HepG2 (cell line): ENCODE measurements around the gene SPAG4. TPM values are rescaled to one million over a fixed set of nuclear protein-coding genes. Genes with fewer than 3 reads are reported as not detected.

Experiments used
- ATAC-seq: fragments of 200-7000 bp; cut with Tn5 transposase; 3 replicates; pipeline ENCODE4 v1.9.1; 2020; ENCODE audit warnings: mild to moderate bottlenecking, moderate library complexity
- BruUV-seq: library from RNA; stranded (reverse); fragments of 400-500 nt; replicated peaks from 2 replicates; lab custom pipeline; 2021; lab: Mats Ljungman, UMichigan
- CTCF ChIA-PET: fragments of 300-600 bp; formaldehyde crosslinking; extraction: SDS; loops from one replicate; lab custom pipeline; 2021; ENCODE audit warnings: low total read pairs, inconsistent platforms, low intra/inter-chr PET ratio; lab: Yijun Ruan, JAX
- POLR2A ChIA-PET: fragments of 350-600 bp; sonication (Branson Sonifier 250); formaldehyde crosslinking; loops from one replicate; lab custom pipeline; 2020; ENCODE audit warnings: antibody characterized with exemption, inconsistent platforms; lab: Yijun Ruan, JAX
- DNase-seq: peaks from one replicate; pipeline ENCODE4 v3.0.0-alpha.2; 2015; ENCODE audit warnings: low spot score
- FAIRE-seq: peaks from 3 replicates; lab custom pipeline; 2011; peaks lifted over from hg19 to GRCh38; lab: Jason Lieb, UNC
- H2AFZ ChIP-seq: one replicate; pipeline ENCODE4 v1.6.1; 2011; ENCODE audit warnings: low read length, inconsistent platforms
- H3K27ac ChIP-seq: fragments of 300-600 bp; 3 replicates; pipeline ENCODE4 v1.8.0; 2011; ENCODE audit warnings: mixed run types, mild to moderate bottlenecking, mixed read lengths, low read length, inconsistent platforms; ENCODE audit not compliant: insufficient read depth; ENCODE audit errors: extremely low read length
- H3K27me3 ChIP-seq, 2 experiments: fragments of 200-600 bp in 1 of 2; 2 replicates in 1 of 2; 3 replicates in 1 of 2; pipeline versions ENCODE4 v1.6.0 to v1.8.0; 2011; ENCODE audit warnings: low read length in 2 of 2, mild to moderate bottlenecking in 2 of 2, moderate library complexity in 2 of 2, inconsistent platforms in 1 of 2; ENCODE audit not compliant: insufficient read depth in 2 of 2, control insufficient read depth in 1 of 2
- H3K36me3 ChIP-seq, 2 experiments: fragments of 200-600 bp in 1 of 2; replicated peaks in 1 of 2; 2 replicates in 1 of 2; 3 replicates in 1 of 2; pipeline versions ENCODE4 v1.5.1 to v1.8.0; 2011; ENCODE audit warnings: low read length in 2 of 2, inconsistent platforms in 1 of 2; ENCODE audit not compliant: insufficient read depth in 2 of 2, control insufficient read depth in 1 of 2
- H3K4me1 ChIP-seq: 2 replicates; pipeline ENCODE4 v1.5.1; 2012; ENCODE audit warnings: low read length, inconsistent platforms; ENCODE audit not compliant: insufficient read depth
- H3K4me2 ChIP-seq: 2 replicates; pipeline ENCODE4 v1.6.0; 2011; ENCODE audit warnings: low read depth, low read length, inconsistent platforms
- H3K4me3 ChIP-seq, 3 experiments: fragments of 200-600 bp in 1 of 3; sonication (generic), shearing (Covaris generic) in 1 of 3; replicated peaks in 1 of 3; 2 replicates each; pipeline ENCODE4 v1.5.1; 2011 to 2016; ENCODE audit warnings: low read length in 3 of 3, inconsistent platforms in 2 of 3, low read depth in 2 of 3, mild to moderate bottlenecking in 2 of 3, control low read depth in 1 of 3, mixed read lengths in 1 of 3; ENCODE audit not compliant: insufficient read depth in 1 of 3
- H3K79me2 ChIP-seq: one replicate; pipeline ENCODE4 v1.6.1; 2011; ENCODE audit warnings: low read length, inconsistent platforms; ENCODE audit not compliant: insufficient read depth
- H3K9ac ChIP-seq: 2 replicates; pipeline ENCODE4 v1.6.0; 2011; ENCODE audit warnings: mild to moderate bottlenecking, low read depth, low read length, inconsistent platforms; ENCODE audit not compliant: insufficient read depth
- H3K9me3 ChIP-seq: 2 replicates; pipeline ENCODE4 v1.5.1; 2012; ENCODE audit warnings: mild to moderate bottlenecking, low read length
- H4K20me1 ChIP-seq: 2 replicates; pipeline ENCODE4 v1.6.0; 2011; ENCODE audit warnings: inconsistent platforms, mild to moderate bottlenecking, low read length, moderate library complexity; ENCODE audit not compliant: insufficient read depth
- DR1 ChIP-seq: sonication (generic); formaldehyde crosslinking; IDR thresholded peaks from 2 replicates; pipeline ENCODE4 v1.8.0; 2021; ENCODE audit warnings: mild to moderate bottlenecking, missing genetic modification reagents, inconsistent platforms
- ELF3 ChIP-seq: IDR thresholded peaks from 2 replicates; pipeline ENCODE4 v1.6.1; 2016; ENCODE audit warnings: missing genetic modification reagents, missing compliant biosample characterization
- PLRG1 ChIP-seq: fragments of 450-650 bp; conservative IDR thresholded peaks from 2 replicates; pipeline ENCODE4 v1.6.1; 2016
- RXRB ChIP-seq: IDR thresholded peaks from 2 replicates; pipeline ENCODE4 v1.6.1; 2016; ENCODE audit warnings: borderline replicate concordance, missing genetic modification reagents, missing compliant biosample characterization
- SALL1 ChIP-seq: sonication (generic); formaldehyde crosslinking; IDR thresholded peaks from 2 replicates; pipeline ENCODE4 v1.8.0; 2022; ENCODE audit warnings: mild to moderate bottlenecking, missing genetic modification reagents
- SRSF9 ChIP-seq: fragments of 200-400 bp; formaldehyde crosslinking; IDR thresholded peaks from 2 replicates; pipeline ENCODE4 v1.6.1; 2018; ENCODE audit warnings: borderline replicate concordance, mild to moderate bottlenecking, low read depth, low read length; ENCODE audit not compliant: insufficient read depth, poor library complexity, severe bottlenecking
- ZNF160 ChIP-seq: sonication (generic); formaldehyde crosslinking; IDR thresholded peaks from 2 replicates; pipeline ENCODE4 v1.8.0; 2022; ENCODE audit warnings: mild to moderate bottlenecking, inconsistent platforms, missing genetic modification reagents
- ZNF296 ChIP-seq: sonication (generic); formaldehyde crosslinking; conservative IDR thresholded peaks from 2 replicates; pipeline ENCODE4 v1.5.0; 2020; ENCODE audit warnings: mild to moderate bottlenecking, missing genetic modification reagents
- ZNF329 ChIP-seq: sonication (generic); formaldehyde crosslinking; IDR thresholded peaks from 2 replicates; pipeline ENCODE4 v1.9.0; 2021; ENCODE audit warnings: low read depth, mild to moderate bottlenecking, missing genetic modification reagents
- ZNF775 ChIP-seq: sonication (generic); formaldehyde crosslinking; IDR thresholded peaks from 2 replicates; pipeline ENCODE4 v1.4.0; 2020; ENCODE audit warnings: missing genetic modification reagents, mild to moderate bottlenecking, moderate library complexity, borderline replicate concordance
- WGBS: methylation state at CpG from one replicate; pipeline ENCODE4 v1.1.6; 2017; ENCODE audit warnings: low lambda C conversion rate; 5-methylcytosine and 5-hydroxymethylcytosine counted together
- in situ Hi-C: cut with HindIII; loops from 2 replicates; pipeline ENCODE4 v1.10.0; 2017; ENCODE audit warnings: low pct_unique_long_range_greater_than_20kb; ENCODE audit not compliant: extremely low pct_ligation_motif_present
- intact Hi-C: fragments of 100-400 bp; cut with micrococcal nuclease; formaldehyde crosslinking; loops from one replicate; pipeline ENCODE4 v1.10.0; 2022; ENCODE audit not compliant: unreplicated experiment
- polyA plus RNA-seq, 8 experiments: library from polyadenylated mRNA; depleted of rRNA in 3 of 8; stranded (reverse) in 7 of 8; unstranded in 1 of 8; fragments of >200 nt; fragmentation: Illumina TruSeq in 4 of 8; extraction: Trizol in 4 of 8; gene quantifications; 2 replicates each; pipeline versions ENCODE4 v1.2.1 to v1.2.3, GENCODE V29; 2011 to 2016; ENCODE audit warnings: low read depth in 4 of 8, missing spikeins in 1 of 8, mixed read lengths in 1 of 8; ENCODE audit not compliant: insufficient read depth in 1 of 8
- total RNA-seq, 5 experiments: library from RNA; depleted of rRNA; stranded (reverse); fragments of >200 nt; fragmentation: Illumina TruSeq; extraction: Trizol; gene quantifications; 2 replicates each; pipeline ENCODE4 v1.2.3, GENCODE V29; 2016; ENCODE audit warnings: low read depth in 1 of 5
- TF ChIP-seq, protein P1 (sequence below): sonication (generic); formaldehyde crosslinking; IDR thresholded peaks from 2 replicates; pipeline ENCODE4 v1.5.1; 2020; ENCODE audit warnings: missing genetic modification reagents, mild to moderate bottlenecking, borderline replicate concordance
- TF ChIP-seq, protein P2 (sequence below): IDR thresholded peaks from 2 replicates; pipeline ENCODE4 v1.4.0; 2020; ENCODE audit warnings: mild to moderate bottlenecking, missing genetic modification reagents

SPAG4 gene
- total and polyA plus RNA-seq, 2 of the 13 experiments (the other 11 are each of a cell fraction or from before 2014, with no cell fraction given): 5.8 to 137 TPM

DNA sequence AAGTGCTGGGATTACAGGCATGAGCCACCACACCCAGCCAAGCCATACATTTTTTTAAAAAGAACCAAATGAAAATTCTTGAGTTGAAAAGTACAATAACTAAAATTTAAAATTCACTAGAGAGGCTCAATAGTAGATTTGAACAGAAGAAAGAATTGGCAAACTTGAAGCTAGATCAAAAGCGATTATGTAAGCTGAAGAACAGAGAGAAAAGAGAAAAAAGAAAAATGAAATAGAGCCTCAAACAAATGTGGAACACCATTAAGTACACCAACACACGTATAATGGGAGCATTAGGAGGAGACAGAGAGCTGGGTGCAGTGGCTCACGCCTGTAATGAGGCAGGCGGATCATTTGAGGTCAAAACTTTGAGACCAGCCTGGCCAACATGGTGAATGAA lies 42.8 kb upstream of the SPAG4 start:
- DNase-seq: no peak
- no TSS peak for BruUV-seq
- Histone ChIP-seq H3K4me1 (peaks cover 15% of the 10 kb centered on the region), H3K79me2 (no peaks in the 10 kb centered on the region), H3K9me3 (peaks cover 8% of the 10 kb centered on the region), H3K36me3 (no peaks in the 10 kb centered on the region), H4K20me1 (no peaks in the 10 kb centered on the region)
- TF ChIP-seq ZNF160 (CRISPR knock-in tag): peak; percentile 88
- no peak for TF ChIP-seq ZNF775 (CRISPR knock-in tag)
- TF ChIP-seq, all 625 proteins: peak for 1
- in situ Hi-C loops (no loop called here), intact Hi-C loops (no loop called here)
- CTCF ChIA-PET: no interaction called here
- no peak for ATAC-seq
- H3K4me2 ChIP-seq: no peak overlapping the region
- POLR2A ChIA-PET: no interaction called here
- no peak overlapping the region for H3K4me3 ChIP-seq
- H3K27ac ChIP-seq: no peak overlapping the region
- no peak overlapping the region for H3K9ac ChIP-seq
- no peak for FAIRE-seq
- WGBS: 57% methylated on average over 4 of the region's 4 CpGs
- no peak overlapping the region for H2AFZ ChIP-seq
- H3K27me3 ChIP-seq: no peaks in the 10 kb centered on the region

DNA sequence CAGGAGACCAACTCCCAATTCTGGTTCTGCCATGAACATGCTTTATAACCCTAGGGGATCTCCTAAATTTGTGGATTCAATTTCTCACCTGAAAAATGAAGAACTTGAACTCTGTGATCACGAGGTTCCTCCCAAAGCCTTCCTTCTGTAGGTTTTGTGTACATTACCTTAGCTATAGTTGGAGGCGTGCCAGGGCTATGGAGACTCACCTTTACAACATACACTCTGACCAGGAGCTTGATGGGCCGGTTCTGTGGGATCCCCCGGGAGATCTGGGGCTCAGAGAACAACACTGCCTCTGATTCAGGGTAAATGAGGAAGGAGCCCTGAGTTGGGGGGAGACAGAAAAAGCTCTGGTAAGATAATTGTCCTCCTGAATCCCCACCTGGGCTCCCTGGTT lies 39.7 kb upstream of the SPAG4 start:
- in situ Hi-C loops: no loop called here
- TF ChIP-seq SRSF9: no peak
- no peak for TF ChIP-seq PLRG1
- TF ChIP-seq ELF3 (CRISPR knock-in tag): peak; percentile 15; the same call in 1 of the 2 replicates
- no peak for TF ChIP-seq ZNF296 (CRISPR knock-in tag)
- TF ChIP-seq, protein P1, sequence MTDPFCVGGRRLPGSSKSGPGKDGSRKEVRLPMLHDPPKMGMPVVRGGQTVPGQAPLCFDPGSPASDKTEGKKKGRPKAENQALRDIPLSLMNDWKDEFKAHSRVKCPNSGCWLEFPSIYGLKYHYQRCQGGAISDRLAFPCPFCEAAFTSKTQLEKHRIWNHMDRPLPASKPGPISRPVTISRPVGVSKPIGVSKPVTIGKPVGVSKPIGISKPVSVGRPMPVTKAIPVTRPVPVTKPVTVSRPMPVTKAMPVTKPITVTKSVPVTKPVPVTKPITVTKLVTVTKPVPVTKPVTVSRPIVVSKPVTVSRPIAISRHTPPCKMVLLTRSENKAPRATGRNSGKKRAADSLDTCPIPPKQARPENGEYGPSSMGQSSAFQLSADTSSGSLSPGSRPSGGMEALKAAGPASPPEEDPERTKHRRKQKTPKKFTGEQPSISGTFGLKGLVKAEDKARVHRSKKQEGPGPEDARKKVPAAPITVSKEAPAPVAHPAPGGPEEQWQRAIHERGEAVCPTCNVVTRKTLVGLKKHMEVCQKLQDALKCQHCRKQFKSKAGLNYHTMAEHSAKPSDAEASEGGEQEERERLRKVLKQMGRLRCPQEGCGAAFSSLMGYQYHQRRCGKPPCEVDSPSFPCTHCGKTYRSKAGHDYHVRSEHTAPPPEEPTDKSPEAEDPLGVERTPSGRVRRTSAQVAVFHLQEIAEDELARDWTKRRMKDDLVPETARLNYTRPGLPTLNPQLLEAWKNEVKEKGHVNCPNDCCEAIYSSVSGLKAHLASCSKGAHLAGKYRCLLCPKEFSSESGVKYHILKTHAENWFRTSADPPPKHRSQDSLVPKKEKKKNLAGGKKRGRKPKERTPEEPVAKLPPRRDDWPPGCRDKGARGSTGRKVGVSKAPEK: no peak
- TF ChIP-seq, protein P2, sequence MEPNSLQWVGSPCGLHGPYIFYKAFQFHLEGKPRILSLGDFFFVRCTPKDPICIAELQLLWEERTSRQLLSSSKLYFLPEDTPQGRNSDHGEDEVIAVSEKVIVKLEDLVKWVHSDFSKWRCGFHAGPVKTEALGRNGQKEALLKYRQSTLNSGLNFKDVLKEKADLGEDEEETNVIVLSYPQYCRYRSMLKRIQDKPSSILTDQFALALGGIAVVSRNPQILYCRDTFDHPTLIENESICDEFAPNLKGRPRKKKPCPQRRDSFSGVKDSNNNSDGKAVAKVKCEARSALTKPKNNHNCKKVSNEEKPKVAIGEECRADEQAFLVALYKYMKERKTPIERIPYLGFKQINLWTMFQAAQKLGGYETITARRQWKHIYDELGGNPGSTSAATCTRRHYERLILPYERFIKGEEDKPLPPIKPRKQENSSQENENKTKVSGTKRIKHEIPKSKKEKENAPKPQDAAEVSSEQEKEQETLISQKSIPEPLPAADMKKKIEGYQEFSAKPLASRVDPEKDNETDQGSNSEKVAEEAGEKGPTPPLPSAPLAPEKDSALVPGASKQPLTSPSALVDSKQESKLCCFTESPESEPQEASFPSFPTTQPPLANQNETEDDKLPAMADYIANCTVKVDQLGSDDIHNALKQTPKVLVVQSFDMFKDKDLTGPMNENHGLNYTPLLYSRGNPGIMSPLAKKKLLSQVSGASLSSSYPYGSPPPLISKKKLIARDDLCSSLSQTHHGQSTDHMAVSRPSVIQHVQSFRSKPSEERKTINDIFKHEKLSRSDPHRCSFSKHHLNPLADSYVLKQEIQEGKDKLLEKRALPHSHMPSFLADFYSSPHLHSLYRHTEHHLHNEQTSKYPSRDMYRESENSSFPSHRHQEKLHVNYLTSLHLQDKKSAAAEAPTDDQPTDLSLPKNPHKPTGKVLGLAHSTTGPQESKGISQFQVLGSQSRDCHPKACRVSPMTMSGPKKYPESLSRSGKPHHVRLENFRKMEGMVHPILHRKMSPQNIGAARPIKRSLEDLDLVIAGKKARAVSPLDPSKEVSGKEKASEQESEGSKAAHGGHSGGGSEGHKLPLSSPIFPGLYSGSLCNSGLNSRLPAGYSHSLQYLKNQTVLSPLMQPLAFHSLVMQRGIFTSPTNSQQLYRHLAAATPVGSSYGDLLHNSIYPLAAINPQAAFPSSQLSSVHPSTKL: 0 out of 2 replicates have a peak, but pooled peaks have one; percentile 21
- no peak for TF ChIP-seq SALL1
- TF ChIP-seq DR1 (CRISPR knock-in tag): no peak
- peak; percentile 83 for TF ChIP-seq RXRB
- no peak for TF ChIP-seq ZNF329 (CRISPR knock-in tag)

More for the DNA sequence above, 39.7 kb upstream of the SPAG4 start:
- CTCF ChIA-PET: no interaction called here
- ATAC-seq (peak; percentile 53), DNase-seq (peak; percentile 62), FAIRE-seq (no peak)
- peaks cover 23% of the 10 kb centered on the region for H3K4me1 ChIP-seq
- peaks cover 8% of the 10 kb centered on the region for H3K9me3 ChIP-seq
- H3K4me3 ChIP-seq: no peak overlapping the region
- intact Hi-C loops: no loop called here
- no peak overlapping the region for H3K27ac ChIP-seq
- BruUV-seq: no TSS peak
- POLR2A ChIA-PET: interaction anchor here (1.8 kb wide), 1 partner anchor 34 kb away, joined by 8 read pairs; the partner anchor contains the start of gene ERGIC3
- no peak overlapping the region for H3K9ac ChIP-seq
- 0% methylated on average over 4 of the region's 4 CpGs for WGBS
- H3K4me2 ChIP-seq: peak overlapping the region; percentile 46
- no peak overlapping the region for H2AFZ ChIP-seq
- no peaks in the 10 kb centered on the region for H3K79me2 ChIP-seq
- no peaks in the 10 kb centered on the region for H3K27me3 ChIP-seq
- no peaks in the 10 kb centered on the region for H4K20me1 ChIP-seq
- H3K36me3 ChIP-seq: no peaks in the 10 kb centered on the region
